GM12892 (cell line): ENCODE results near the gene CCDC92B.

ENCODE experiments used
- POLR2A ChIP-seq: IDR thresholded peaks from 2 replicates; pipeline ENCODE4 v1.6.1; 2011; ENCODE audit warnings: low read depth, low read length, control low read depth
- POLR2AphosphoS5 ChIP-seq: IDR thresholded peaks from 2 replicates; pipeline ENCODE4 v1.6.1; 2011; ENCODE audit warnings: low read depth, low read length, control low read depth
- TAF1 ChIP-seq: IDR thresholded peaks from 2 replicates; pipeline ENCODE4 v1.6.1; 2011; ENCODE audit warnings: low read depth, mild to moderate bottlenecking, control low read depth, low read length, borderline replicate concordance

GRCh38 chr17:2786176-2786881 is 36.9 kb upstream of the CCDC92B start:
- no peak for TF ChIP-seq POLR2A
- TF ChIP-seq TAF1: no peak
- TF ChIP-seq POLR2AphosphoS5: no peak
